Measurements from ENCODE around the gene RAG1.

RAG1 gene

GRCh38 chr11:36591433-36591832 is 23.6 kb downstream of the RAG1 start:
- TF ChIP-seq YY1 (IDR thresholded peaks at IDR 0.05; ENCODE audit: insufficient read depth, insufficient read length): no peak
- no peak for TF ChIP-seq ZNF274 (IDR thresholded peaks at IDR 0.05; ENCODE audit: low read depth, low read length)
- TF ChIP-seq SUZ12 (IDR thresholded peaks at IDR 0.05; ENCODE audit: extremely low read depth, insufficient read depth, insufficient read length): no peak
- no peak overlapping the region for H3K9ac ChIP-seq (ENCODE audit: insufficient read length, low read depth)
- no peaks in the 10 kb centered on the region for H3K9me3 ChIP-seq (ENCODE audit: insufficient read depth, low read length)
- peaks cover 37% of the 10 kb centered on the region for H3K27me3 ChIP-seq (ENCODE audit: insufficient read depth, insufficient read length)
- no peaks in the 10 kb centered on the region for H3K36me3 ChIP-seq (ENCODE audit: insufficient read depth, insufficient read length, low read length)
- no peaks in the 10 kb centered on the region for H3K4me1 ChIP-seq (ENCODE audit: insufficient read depth, insufficient read length)
- H3K4me3 ChIP-seq (ENCODE audit: insufficient read length, low read depth): no peak overlapping the region
- no peak for DNase-seq (ENCODE audit: low read depth, low spot score)

DNA sequence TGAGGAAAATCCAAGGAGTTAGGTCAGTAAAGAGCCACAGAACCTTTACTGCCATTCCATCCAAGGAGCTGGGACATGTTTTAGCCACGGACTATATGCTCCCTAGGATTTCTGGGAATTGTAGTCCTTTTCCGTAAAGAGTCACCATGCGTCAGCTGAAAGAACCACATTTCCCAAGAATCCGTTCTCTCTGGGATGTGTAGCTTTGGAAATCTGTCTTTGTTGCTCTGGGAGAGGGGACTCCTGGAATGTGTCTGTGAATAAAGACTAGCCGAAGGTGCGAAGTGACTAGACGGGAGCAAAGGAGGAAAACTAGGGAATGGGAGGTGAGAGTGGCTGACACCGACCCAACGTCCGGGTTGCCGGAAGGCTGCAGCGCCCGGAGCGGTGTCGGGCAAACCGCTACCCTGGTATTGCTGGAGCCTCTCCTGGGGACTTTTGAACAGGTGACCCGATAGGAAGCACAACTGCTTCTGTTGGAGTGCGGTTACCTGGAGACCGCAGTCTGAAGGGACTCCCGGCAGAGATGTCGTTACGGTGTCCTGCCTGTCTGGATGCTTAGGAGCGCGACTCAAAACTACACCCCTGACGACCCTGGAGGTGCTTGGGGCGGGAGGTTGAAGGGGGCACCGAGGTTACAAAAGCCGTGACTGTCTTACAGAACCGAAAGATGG is 26.6 kb downstream of the RAG1 start, which contains the start of gene IFTAP:
Gene IFTAP (plus strand): TSS at position 187 of the 674 bp plus-strand sequence. CDS start 15,602 bp downstream, outside the sequence.
- no peaks in the 10 kb centered on the region for H3K9me3 ChIP-seq (ENCODE audit: insufficient read depth, low read length)
- H3K36me3 ChIP-seq (ENCODE audit: insufficient read depth, insufficient read length, low read length): no peaks in the 10 kb centered on the region

GRCh38 chr11:36596880-36597279 is 29.1 kb downstream of the RAG1 start:
- no peaks in the 10 kb centered on the region for H3K4me1 ChIP-seq (ENCODE audit: insufficient read depth, insufficient read length)
- no peaks in the 10 kb centered on the region for H3K36me3 ChIP-seq (ENCODE audit: insufficient read depth, insufficient read length, low read length)
- no peak overlapping the region for H3K4me3 ChIP-seq (ENCODE audit: insufficient read length, low read depth)
- no peaks in the 10 kb centered on the region for H3K9me3 ChIP-seq (ENCODE audit: insufficient read depth, low read length)
- TF ChIP-seq YY1 (IDR thresholded peaks at IDR 0.05; ENCODE audit: insufficient read depth, insufficient read length) (no peak), ZNF274 (IDR thresholded peaks at IDR 0.05; ENCODE audit: low read depth, low read length) (no peak), SUZ12 (IDR thresholded peaks at IDR 0.05; ENCODE audit: extremely low read depth, insufficient read depth, insufficient read length) (no peak)
- DNase-seq (ENCODE audit: low read depth, low spot score): no peak
- no peak overlapping the region for H3K9ac ChIP-seq (ENCODE audit: insufficient read length, low read depth)
- H3K27me3 ChIP-seq (ENCODE audit: insufficient read depth, insufficient read length): peaks cover 5% of the 10 kb centered on the region

More for the DNA sequence above, 26.6 kb downstream of the RAG1 start, which contains the start of gene IFTAP:
- H3K9ac ChIP-seq (ENCODE audit: insufficient read length, low read depth): peak within 1 kb of the TSS; percentile 73
- peak; percentile 91 for DNase-seq (ENCODE audit: low read depth, low spot score)
- H3K27me3 ChIP-seq (ENCODE audit: insufficient read depth, insufficient read length): peaks cover 24% of the 10 kb centered on the region
- no peak for TF ChIP-seq YY1 (IDR thresholded peaks at IDR 0.05; ENCODE audit: insufficient read depth, insufficient read length)
- TF ChIP-seq ZNF274 (IDR thresholded peaks at IDR 0.05; ENCODE audit: low read depth, low read length): no peak
- TF ChIP-seq SUZ12 (IDR thresholded peaks at IDR 0.05; ENCODE audit: extremely low read depth, insufficient read depth, insufficient read length): no peak
- no peaks in the 10 kb centered on the region for H3K4me1 ChIP-seq (ENCODE audit: insufficient read depth, insufficient read length)
- H3K4me3 ChIP-seq (ENCODE audit: insufficient read length, low read depth): peak within 1 kb of the TSS; percentile 79

- no peaks in the 10 kb centered on the region for H3K27me3 ChIP-seq (ENCODE audit: insufficient read depth, insufficient read length)
- no peak for DNase-seq (ENCODE audit: low read depth, low spot score)
- TF ChIP-seq SUZ12 (IDR thresholded peaks at IDR 0.05; ENCODE audit: extremely low read depth, insufficient read depth, insufficient read length) (no peak), ZNF274 (IDR thresholded peaks at IDR 0.05; ENCODE audit: low read depth, low read length) (no peak), YY1 (IDR thresholded peaks at IDR 0.05; ENCODE audit: insufficient read depth, insufficient read length) (no peak)
- no peaks in the 10 kb centered on the region for H3K9me3 ChIP-seq (ENCODE audit: insufficient read depth, low read length)
- H3K9ac ChIP-seq (ENCODE audit: insufficient read length, low read depth): no peak within 1 kb of the TSS
- H3K4me1 ChIP-seq (ENCODE audit: insufficient read depth, insufficient read length): no peaks in the 10 kb centered on the region
- no peaks in the 10 kb centered on the region for H3K36me3 ChIP-seq (ENCODE audit: insufficient read depth, insufficient read length, low read length)
- H3K4me3 ChIP-seq (ENCODE audit: insufficient read length, low read depth): no peak within 1 kb of the TSS
Observed at GRCh38 chr11:36598051-36598450, 30.2 kb downstream of the RAG1 start, which contains the start of gene RAG2. RAG2 (minus strand) TSS chr11:36598236; CDS start chr11:36594168, 4,068 bp downstream.

GRCh38 chr11:36600180-36600579 is 32.4 kb downstream of the RAG1 start:
- DNase-seq (ENCODE audit: low read depth, low spot score): no peak
- H3K27me3 ChIP-seq (ENCODE audit: insufficient read depth, insufficient read length): no peaks in the 10 kb centered on the region
- TF ChIP-seq YY1 (IDR thresholded peaks at IDR 0.05; ENCODE audit: insufficient read depth, insufficient read length) (no peak), ZNF274 (IDR thresholded peaks at IDR 0.05; ENCODE audit: low read depth, low read length) (no peak), SUZ12 (IDR thresholded peaks at IDR 0.05; ENCODE audit: extremely low read depth, insufficient read depth, insufficient read length) (no peak)
- no peaks in the 10 kb centered on the region for H3K36me3 ChIP-seq (ENCODE audit: insufficient read depth, insufficient read length, low read length)
- H3K9me3 ChIP-seq (ENCODE audit: insufficient read depth, low read length): no peaks in the 10 kb centered on the region
- H3K4me3 ChIP-seq (ENCODE audit: insufficient read length, low read depth): no peak overlapping the region
- no peak overlapping the region for H3K9ac ChIP-seq (ENCODE audit: insufficient read length, low read depth)
- no peaks in the 10 kb centered on the region for H3K4me1 ChIP-seq (ENCODE audit: insufficient read depth, insufficient read length)

DNA sequence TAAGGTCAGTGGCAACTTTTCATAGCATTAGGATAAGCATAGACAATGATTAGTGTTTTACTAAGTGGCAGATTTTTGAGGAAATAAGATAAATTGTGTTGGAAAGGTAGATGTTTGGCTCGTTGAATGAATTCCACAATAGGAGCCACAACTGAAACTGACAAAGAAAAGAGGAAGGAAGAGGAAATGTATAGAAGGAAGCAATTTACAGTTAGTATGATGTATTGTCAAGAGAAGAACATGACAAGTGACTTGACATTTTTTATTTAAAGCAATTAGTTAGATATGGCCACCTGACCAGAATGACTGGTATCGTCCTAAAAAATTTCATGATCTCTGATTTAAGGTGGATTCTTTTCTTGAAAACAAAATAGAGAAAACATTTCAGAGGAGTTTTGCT is 33.3 kb downstream of the RAG1 start:
- TF ChIP-seq YY1 (IDR thresholded peaks at IDR 0.05; ENCODE audit: insufficient read depth, insufficient read length): no peak
- TF ChIP-seq SUZ12 (IDR thresholded peaks at IDR 0.05; ENCODE audit: extremely low read depth, insufficient read depth, insufficient read length): no peak
- no peak for TF ChIP-seq ZNF274 (IDR thresholded peaks at IDR 0.05; ENCODE audit: low read depth, low read length)
- Histone ChIP-seq H3K9me3 (ENCODE audit: insufficient read depth, low read length) (no peaks in the 10 kb centered on the region), H3K4me1 (ENCODE audit: insufficient read depth, insufficient read length) (no peaks in the 10 kb centered on the region), H3K27me3 (ENCODE audit: insufficient read depth, insufficient read length) (no peaks in the 10 kb centered on the region), H3K36me3 (ENCODE audit: insufficient read depth, insufficient read length, low read length) (no peaks in the 10 kb centered on the region), H3K4me3 (ENCODE audit: insufficient read length, low read depth) (no peak overlapping the region), H3K9ac (ENCODE audit: insufficient read length, low read depth) (no peak overlapping the region)
- no peak for DNase-seq (ENCODE audit: low read depth, low spot score)

- Histone ChIP-seq H3K9ac (ENCODE audit: insufficient read length, low read depth) (no peak overlapping the region), H3K4me3 (ENCODE audit: insufficient read length, low read depth) (no peak overlapping the region), H3K27me3 (ENCODE audit: insufficient read depth, insufficient read length) (no peaks in the 10 kb centered on the region), H3K4me1 (ENCODE audit: insufficient read depth, insufficient read length) (no peaks in the 10 kb centered on the region), H3K36me3 (ENCODE audit: insufficient read depth, insufficient read length, low read length) (no peaks in the 10 kb centered on the region), H3K9me3 (ENCODE audit: insufficient read depth, low read length) (no peaks in the 10 kb centered on the region)
- DNase-seq (ENCODE audit: low read depth, low spot score): no peak
- TF ChIP-seq YY1 (IDR thresholded peaks at IDR 0.05; ENCODE audit: insufficient read depth, insufficient read length): no peak
- no peak for TF ChIP-seq SUZ12 (IDR thresholded peaks at IDR 0.05; ENCODE audit: extremely low read depth, insufficient read depth, insufficient read length)
- TF ChIP-seq ZNF274 (IDR thresholded peaks at IDR 0.05; ENCODE audit: low read depth, low read length): no peak
Observed at GRCh38 chr11:36602135-36602534, 34.3 kb downstream of the RAG1 start.

Data from NT2/D1 (cell line).